Stimulated activated CD8-positive, alpha-beta memory T cell treated with anti-CD3 and anti-CD28 coated beads, Interleukin-12 subunit alpha, Interleukin-12 subunit beta, amount 100 ng/mL, for 24 hours (primary cell): Measurements from ENCODE around the gene PLIN5.

Experiments
- DNase-seq: peaks from one replicate; pipeline ENCODE4 v3.0.0-alpha.2; 2020; ENCODE audit errors: extremely low read depth

Gene PLIN5

GRCh38 chr19:4505570-4506448 is 29.2 kb downstream of the PLIN5 start:
- DNase-seq = no peak

DNA sequence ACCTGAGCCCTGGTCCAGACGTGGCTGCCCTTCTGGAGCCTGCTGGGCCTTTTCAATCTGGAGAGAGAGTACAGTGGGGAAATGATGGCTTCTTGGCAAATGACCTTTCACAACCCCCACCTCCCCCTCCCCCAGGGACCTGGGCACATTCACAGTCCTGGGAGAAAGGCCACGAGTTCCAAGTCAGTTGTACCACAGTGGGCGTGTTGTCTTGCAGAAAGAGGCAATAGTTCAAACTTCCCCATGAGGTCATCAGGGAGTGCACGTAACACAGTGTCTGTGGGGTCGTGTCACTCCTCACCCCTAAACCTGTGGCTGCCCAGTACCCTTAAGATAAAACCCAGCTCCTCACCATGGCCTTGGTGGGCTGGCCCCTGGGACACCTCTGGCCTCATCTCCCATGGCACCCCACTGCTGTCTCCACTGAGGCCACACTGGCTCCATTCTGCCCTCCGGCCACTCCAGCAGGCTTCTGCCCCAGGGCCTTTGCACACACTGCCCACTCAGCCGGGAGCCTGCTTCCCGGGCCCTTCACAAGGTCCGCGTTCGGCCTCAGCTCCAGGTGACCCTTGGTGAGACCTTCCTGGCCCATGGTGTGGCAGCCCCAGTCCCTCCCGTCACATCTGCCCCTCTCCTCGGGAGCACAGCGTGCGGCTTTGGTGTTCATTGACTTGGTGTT is 30.0 kb downstream of the PLIN5 start:
- no peak for DNase-seq

DNA sequence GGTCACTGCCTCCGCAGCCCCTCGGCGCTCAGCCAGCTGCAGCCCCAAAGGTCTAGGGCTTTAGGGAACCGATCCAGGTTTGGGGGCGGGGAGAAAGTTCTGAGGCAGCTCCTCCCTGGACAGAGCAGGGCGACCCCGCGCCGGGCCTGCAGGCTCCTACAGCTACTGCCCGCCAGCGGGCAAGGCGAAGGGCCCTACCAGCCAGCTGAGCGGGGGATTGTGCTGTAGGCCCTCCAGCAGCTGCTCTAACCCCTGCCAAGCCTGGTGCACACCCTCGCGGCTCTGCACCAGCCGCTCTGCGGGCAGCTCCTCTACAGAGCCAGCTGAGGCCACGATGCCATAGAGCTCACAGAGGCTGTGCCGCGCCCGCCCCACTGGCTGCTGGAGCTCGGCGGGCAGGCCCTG is 30.7 kb downstream of the PLIN5 start:
- no peak for DNase-seq

GRCh38 chr19:4503825-4504170 is 31.2 kb downstream of the PLIN5 start:
- no peak for DNase-seq

DNA sequence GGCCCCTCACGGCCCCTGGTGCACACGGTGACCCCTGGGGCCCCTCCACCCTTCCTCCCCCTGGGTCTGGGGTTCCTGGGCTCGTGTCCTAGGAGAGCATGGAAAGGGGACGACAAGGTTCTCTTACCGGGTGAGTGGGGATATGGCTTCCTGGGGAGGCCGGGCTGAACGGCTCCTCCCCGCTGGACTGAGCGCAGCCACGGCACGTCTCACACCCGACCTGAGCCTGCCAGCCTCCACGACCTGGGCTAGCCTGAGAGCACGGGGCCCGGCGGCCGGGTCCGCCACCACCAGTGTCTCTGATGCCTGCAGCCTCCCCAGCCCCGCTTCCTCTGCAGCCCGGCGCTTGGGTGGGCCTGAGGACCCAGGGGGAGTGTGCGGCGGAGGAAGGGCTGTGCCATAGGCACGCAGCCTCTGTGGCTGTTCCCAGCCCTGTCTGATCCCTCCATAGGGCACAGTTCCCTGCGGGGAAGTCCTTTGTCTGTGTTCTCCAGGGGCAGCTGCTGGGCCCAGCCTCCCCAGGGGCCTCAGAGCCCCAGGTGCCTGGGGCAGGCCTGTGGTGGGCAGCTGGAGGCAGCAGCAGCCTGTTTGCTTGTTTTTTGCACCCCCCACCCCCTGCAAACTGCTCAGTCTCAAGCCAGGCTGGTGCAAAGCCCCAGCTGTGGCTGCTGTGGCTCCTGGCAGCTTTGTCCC is 31.7 kb downstream of the PLIN5 start:
- DNase-seq = no peak

GRCh38 chr19:4502282-4503131 is 32.5 kb downstream of the PLIN5 start:
- no peak for DNase-seq

DNA sequence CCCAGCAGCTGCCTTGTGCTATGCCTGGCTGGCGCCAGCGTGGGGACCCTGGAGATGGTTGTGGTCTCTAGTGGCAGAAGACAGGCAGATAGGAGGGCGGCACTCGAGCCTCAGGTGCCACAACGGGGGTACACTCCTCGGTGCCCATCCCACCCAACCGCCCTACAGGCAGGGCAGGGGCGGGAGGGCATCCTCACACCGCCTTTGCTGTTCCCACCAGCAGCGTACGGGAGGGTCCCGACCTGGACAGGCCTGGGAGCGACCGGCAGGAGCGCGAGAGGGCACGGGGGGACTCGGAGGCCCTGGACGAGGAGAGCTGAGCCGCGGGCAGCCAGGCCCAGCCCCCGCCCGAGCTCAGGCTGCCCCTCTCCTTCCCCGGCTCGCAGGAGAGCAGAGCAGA is 33.3 kb downstream of the PLIN5 start:
- DNase-seq = no peak

GRCh38 chr19:4500841-4501591 is 34.0 kb downstream of the PLIN5 start:
- no peak for DNase-seq

DNA sequence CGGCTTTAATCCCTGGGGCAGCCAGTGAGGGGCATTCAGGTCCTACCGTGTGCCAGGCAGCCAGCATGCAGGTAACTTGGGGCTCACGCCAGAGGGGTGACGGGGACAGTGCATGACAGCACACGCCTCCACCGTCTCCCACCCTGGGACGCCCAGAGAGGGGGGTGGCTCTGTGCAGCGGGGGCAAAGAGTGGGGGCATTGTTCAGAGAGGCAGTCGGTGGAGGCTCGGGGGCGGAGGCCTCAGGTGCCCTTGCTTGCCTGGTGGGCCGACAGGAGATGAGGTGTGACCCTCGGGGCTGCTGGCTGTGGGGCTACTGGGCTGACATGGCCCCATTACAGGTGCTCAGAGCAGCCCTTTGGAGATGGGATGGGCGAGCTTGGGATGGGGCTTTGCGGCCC is 35.2 kb downstream of the PLIN5 start:
- DNase-seq = no peak

GRCh38 chr19:4499318-4499717 is 35.7 kb downstream of the PLIN5 start:
- DNase-seq = no peak

DNA sequence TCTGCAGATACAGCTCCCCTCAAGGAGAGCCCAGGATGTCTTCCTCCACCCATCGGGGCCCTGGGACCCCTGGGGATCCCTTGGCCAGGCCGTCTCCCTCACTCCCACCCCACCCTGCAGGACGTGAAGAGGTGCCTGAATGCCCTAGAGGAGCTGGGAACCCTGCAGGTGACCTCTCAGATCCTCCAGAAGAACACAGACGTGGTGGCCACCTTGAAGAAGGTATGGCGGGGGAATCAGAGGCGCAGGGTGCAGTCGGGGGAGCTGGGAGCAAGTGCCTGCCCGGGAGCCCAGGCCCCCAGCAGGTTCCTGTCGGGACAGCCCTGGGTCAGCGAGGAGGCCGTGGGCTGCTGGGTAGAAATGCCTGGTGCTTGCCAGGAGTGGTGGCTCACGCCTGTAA is 36.3 kb downstream of the PLIN5 start:
- DNase-seq = no peak

DNA sequence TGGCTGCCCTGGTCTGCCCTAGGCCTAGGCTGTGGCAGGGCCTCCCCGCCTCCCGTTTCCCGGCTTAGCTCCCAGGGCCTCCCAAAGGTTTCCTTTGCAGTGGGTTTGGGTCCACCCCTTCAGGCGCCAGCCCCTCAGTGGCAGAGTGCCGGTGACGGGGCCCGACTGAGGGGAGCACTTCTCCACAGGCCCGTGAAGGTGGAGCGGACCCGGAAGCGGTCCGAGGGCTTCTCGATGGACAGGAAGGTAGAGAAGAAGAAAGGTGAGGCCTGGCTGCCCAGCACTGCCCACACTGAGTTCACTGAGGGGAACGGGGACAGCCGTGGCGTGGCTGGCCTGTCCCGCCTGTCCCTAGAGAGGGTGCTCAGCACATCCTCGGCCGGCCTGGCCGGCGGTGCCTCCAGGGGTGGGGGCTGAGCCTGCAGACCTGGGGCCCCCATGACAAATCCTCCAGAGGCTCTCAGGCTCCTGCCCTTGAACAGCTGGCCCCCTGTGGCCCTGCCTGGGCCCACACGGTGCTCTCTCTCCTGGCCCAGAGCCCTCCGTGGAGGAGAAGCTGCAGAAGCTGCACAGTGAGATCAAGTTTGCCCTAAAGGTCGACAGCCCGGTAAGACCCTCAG is 37.1 kb downstream of the PLIN5 start:
- DNase-seq = no peak

- DNase-seq = no peak
These were observed 38.7 kb downstream of the PLIN5 start for GRCh38 chr19:4496304-4496703.

DNA sequence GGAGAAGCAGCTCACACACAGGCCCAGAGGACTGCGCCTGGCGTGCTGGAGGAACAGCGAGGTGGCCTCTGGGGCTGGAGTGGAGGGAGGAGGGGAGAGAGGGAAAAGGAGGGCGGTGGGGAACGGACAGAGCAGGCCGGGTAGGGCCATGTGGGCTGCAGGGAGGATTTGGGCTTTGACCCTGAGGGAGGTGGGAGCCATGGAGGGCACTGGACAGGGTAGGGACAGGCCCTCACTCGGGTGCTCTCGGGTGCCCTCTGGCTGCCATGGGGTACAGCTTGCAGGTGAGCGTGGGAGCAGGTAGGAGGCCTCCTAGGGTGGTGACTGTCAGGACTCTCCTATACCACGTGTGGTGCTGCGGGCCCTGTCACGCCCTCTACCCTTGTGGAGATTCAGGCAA is 39.6 kb downstream of the PLIN5 start:
- no peak for DNase-seq

GRCh38 chr19:4494691-4495064 is 40.3 kb downstream of the PLIN5 start:
- no peak for DNase-seq

GRCh38 chr19:4493929-4494690 is 40.9 kb downstream of the PLIN5 start:
- DNase-seq = no peak

- DNase-seq = no peak
These were observed 41.7 kb downstream of the PLIN5 start for GRCh38 chr19:4493104-4493928.

DNA sequence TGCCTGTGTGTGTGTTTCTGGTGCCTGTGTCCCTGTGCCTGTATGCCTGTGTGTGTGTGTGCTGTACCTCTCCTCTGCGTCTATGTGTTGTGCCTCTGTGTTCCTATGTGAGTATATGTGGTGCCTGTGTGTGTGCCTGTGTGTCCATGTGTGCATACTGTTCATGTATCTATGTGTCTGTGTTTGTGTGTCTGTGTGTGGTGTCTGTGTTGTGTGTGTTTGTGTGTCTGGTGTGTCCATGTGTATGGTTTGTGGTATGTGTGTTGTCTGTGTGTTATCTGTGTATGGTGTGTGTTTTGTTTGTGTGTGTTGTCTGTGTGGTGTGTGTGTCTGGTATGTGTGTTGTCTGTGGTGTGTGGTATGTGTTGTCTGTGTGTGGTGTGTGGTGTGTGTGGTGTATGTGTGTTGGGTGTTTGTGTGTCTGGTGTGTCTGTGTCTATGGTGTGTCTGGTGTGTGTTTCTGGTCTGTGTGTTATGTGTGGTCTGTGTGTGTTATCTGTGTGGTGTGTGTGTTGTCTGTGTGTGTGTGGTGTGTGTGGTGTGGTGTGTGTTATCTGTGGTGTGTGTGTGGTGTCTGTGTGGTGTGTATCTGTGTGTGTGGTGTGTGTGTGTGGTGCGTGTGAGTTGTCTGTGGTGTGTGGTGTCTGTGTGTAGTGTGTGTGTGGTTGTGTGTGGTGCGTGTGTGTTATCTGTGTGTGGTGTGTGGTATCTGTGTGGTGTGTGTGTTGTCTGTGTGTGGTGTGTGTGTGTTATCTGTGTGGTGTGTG is 42.5 kb downstream of the PLIN5 start:
- no peak for DNase-seq
